DND-41 (cell line): Measurements from ENCODE around the gene SYDE2.

Source experiments
- EZH2 ChIP-seq: IDR thresholded peaks from 3 replicates; pipeline ENCODE4 v1.6.1; 2012; ENCODE audit warnings: borderline replicate concordance, low read depth, mild to moderate bottlenecking, moderate library complexity, low read length, inconsistent platforms; ENCODE audit not compliant: severe bottlenecking
- TF ChIP-seq, protein P1 (sequence below): IDR thresholded peaks from 2 replicates; pipeline ENCODE4 v1.5.1; 2012; ENCODE audit warnings: borderline replicate concordance, low read length, moderate library complexity, mild to moderate bottlenecking; ENCODE audit not compliant: poor library complexity, severe bottlenecking; ENCODE audit errors: extremely low read depth

DNA sequence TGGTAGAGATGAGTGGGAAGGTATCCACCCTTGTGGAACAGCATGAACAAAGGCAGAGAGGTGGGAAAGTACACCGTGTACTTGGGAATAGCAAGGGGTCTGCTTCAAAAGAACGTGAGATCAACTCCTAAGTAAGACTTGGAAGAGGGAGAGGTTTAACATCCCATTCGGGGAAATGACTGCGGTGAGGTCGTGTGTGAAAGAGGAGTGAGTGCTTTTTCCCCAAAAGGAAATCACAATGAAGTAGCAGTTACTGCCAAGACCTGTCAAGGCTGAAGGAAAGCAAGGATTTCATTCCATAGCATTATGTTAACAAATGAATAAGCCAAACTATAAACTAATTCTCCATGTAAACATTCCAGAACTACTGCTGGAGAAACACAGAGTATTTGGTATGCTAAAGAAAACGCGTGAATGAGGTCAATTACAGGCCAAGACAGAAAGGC is 20.0 kb upstream of the SYDE2 start:
- TF ChIP-seq, protein P1, sequence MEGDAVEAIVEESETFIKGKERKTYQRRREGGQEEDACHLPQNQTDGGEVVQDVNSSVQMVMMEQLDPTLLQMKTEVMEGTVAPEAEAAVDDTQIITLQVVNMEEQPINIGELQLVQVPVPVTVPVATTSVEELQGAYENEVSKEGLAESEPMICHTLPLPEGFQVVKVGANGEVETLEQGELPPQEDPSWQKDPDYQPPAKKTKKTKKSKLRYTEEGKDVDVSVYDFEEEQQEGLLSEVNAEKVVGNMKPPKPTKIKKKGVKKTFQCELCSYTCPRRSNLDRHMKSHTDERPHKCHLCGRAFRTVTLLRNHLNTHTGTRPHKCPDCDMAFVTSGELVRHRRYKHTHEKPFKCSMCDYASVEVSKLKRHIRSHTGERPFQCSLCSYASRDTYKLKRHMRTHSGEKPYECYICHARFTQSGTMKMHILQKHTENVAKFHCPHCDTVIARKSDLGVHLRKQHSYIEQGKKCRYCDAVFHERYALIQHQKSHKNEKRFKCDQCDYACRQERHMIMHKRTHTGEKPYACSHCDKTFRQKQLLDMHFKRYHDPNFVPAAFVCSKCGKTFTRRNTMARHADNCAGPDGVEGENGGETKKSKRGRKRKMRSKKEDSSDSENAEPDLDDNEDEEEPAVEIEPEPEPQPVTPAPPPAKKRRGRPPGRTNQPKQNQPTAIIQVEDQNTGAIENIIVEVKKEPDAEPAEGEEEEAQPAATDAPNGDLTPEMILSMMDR, result no peak
- TF ChIP-seq EZH2, result no peak
